Measurements from ENCODE around the gene ANKHD1. TPM values are rescaled to one million over a fixed set of nuclear protein-coding genes. Genes with fewer than 3 reads are reported as not detected.

The ANKHD1 gene
- total and polyA plus RNA-seq, 2 of the 8 experiments (the other 6 are each of a cell fraction or from before 2014, with no cell fraction given): 69.9 to 108 TPM

DNA sequence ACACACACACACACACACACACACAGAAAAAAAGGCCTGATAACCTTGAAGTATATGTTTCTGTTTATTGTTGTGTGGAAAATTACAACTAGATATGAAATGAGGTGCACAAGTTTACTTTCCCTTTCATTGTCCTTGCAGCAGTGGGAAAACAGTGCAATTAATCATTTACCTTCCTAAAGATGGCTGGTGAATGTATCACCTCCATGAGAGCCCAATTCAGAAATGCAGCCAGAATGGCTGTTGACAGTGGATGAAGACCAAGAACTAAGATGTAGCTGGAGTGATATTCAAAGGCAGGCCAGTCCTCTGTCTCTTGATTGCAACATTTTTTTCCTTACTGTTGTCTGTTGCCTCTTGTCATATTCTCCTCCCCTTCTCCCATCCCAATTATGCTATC lies 96.3 kb downstream of the ANKHD1 start (continued):
- TF ChIP-seq PHF8 (conservative IDR thresholded peaks at IDR 0.05; ENCODE audit: low read depth, low read length) (no peak), JUN (IDR thresholded peaks at IDR 0.05; ENCODE audit: low read depth, low read length) (no peak), RAD21 (IDR thresholded peaks at IDR 0.05 in 1 of 2, conservative IDR thresholded peaks at IDR 0.05 in 1 of 2; ENCODE audit: low read depth in 2 of 2, low read length in 2 of 2) (no peak), SIX5 (IDR thresholded peaks at IDR 0.05; ENCODE audit: low read depth, low read length) (no peak)
- TF ChIP-seq, protein P1, sequence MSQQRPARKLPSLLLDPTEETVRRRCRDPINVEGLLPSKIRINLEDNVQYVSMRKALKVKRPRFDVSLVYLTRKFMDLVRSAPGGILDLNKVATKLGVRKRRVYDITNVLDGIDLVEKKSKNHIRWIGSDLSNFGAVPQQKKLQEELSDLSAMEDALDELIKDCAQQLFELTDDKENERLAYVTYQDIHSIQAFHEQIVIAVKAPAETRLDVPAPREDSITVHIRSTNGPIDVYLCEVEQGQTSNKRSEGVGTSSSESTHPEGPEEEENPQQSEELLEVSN (IDR thresholded peaks at IDR 0.05): no peak
- TF ChIP-seq, protein P2, sequence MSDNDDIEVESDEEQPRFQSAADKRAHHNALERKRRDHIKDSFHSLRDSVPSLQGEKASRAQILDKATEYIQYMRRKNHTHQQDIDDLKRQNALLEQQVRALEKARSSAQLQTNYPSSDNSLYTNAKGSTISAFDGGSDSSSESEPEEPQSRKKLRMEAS (IDR thresholded peaks at IDR 0.05): no peak

Measured in H1 (cell line).